GM08714 (cell line): ENCODE results near the gene SLC39A11.

Source experiments
- H3K4me3 ChIP-seq: fragments of 200-500 bp; sonication (Bioruptor generic); 2 replicates; pipeline ENCODE4 v1.5.1; 2014; ENCODE audit warnings: mild to moderate bottlenecking, low read length, inconsistent platforms
- ZNF274 ChIP-seq: IDR thresholded peaks from 2 replicates; pipeline ENCODE4 v1.6.1; 2012; ENCODE audit warnings: mild to moderate bottlenecking, low read depth, low read length

SLC39A11 gene

DNA sequence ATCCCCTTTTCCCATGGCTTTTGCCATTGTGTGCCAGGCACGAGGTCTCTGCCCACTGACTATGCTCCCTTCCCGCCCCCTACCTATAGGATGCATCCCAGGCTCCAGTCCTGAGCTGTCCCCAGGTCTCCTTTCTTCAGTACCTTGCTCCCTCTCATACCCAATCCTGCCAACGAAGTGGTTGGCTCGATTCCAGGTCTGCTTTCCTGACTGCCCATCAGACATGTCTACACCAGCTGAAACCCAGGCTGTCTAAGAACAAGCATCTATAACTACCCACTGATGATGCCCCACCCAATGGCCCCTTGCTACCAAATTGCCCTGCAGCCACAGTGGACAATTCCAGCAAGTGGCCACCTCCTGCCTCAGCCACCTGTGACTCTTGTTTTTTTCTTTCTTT lies 492.6 kb downstream of the SLC39A11 start:
- no peak overlapping the region for H3K4me3 ChIP-seq
- no peak for TF ChIP-seq ZNF274

DNA sequence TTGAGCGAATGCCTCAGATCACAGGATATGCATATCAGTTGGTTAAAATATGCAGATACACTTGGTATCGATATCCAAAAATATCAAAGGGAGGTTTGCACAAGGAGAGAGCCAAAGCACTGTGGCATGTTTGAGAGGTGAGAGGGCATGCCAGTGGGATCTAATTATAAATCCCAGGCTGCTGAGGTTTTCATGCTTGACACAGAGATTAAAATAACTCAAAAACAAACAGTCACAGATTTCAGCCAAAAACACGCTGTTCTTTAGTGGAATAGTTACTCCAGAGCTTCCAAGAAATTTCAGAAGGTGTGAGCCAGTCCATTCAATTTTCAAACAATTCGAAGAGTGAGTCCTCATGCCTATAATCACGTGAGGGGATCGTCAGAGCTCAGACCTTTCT lies 493.8 kb downstream of the SLC39A11 start:
- no peak overlapping the region for H3K4me3 ChIP-seq
- no peak for TF ChIP-seq ZNF274

DNA sequence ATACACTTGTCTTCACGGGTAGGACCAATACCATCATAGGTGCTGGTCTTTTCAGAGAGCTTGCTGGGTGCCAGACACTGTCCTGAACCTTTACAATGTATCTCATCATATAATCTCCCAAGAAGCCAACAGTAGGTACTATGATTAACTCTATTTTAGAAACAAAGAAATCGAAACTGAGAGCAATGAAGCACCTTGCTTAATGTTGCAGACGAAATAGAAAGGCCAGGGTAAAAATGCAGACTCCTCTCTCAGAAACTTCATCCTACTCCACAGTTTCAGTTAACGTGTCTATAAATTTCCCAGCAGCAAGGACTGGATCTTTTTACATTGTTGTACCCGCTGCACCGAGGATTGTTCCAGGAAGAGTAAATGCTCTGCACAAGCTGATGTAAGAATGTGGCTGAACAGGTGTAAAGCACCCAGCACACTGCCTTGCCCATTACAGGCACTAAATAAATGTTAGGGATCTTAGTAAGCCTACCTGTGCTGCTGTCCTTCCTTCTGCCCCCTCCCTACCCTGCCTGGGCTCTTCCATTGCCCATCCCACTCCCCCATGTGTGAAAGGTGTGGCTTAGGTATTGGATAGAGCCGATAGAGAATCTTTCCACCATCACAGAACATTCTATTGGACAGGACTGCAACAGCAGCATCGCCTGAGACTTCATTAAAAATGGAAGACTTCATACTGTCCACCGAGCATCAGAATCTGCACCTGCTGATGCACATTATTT lies 495.0 kb downstream of the SLC39A11 start:
- TF ChIP-seq ZNF274: no peak
- no peak overlapping the region for H3K4me3 ChIP-seq
